T follicular helper cell (primary cell): Measurements from ENCODE around the gene FAIM2.

ENCODE experiments used
- DNase-seq: peaks from one replicate; pipeline ENCODE4 v3.0.0-alpha.2; 2020; ENCODE audit warnings: low read depth

The FAIM2 gene

GRCh38 chr12:49939707-49940106, 36.0 kb upstream of the FAIM2 start:
- no peak for DNase-seq

GRCh38 chr12:49939307-49939706, 35.6 kb upstream of the FAIM2 start:
- no peak for DNase-seq

- no peak for DNase-seq
Measured at GRCh38 chr12:49937639-49938300, 34.1 kb upstream of the FAIM2 start.

- no peak for DNase-seq
Measured at GRCh38 chr12:49936925-49937324, 33.2 kb upstream of the FAIM2 start.

GRCh38 chr12:49934505-49934904, 30.8 kb upstream of the FAIM2 start:
- no peak for DNase-seq

GRCh38 chr12:49933796-49934195, 30.1 kb upstream of the FAIM2 start:
- no peak for DNase-seq

- no peak for DNase-seq
Measured at GRCh38 chr12:49932533-49933130, 28.9 kb upstream of the FAIM2 start.

GRCh38 chr12:49932023-49932422, 28.3 kb upstream of the FAIM2 start:
- no peak for DNase-seq

- DNase-seq: no peak
Measured at GRCh38 chr12:49930515-49931288, 27.0 kb upstream of the FAIM2 start.

GRCh38 chr12:49929581-49929980, 25.9 kb upstream of the FAIM2 start:
- no peak for DNase-seq

GRCh38 chr12:49928471-49928870, 24.8 kb upstream of the FAIM2 start:
- no peak for DNase-seq

DNA sequence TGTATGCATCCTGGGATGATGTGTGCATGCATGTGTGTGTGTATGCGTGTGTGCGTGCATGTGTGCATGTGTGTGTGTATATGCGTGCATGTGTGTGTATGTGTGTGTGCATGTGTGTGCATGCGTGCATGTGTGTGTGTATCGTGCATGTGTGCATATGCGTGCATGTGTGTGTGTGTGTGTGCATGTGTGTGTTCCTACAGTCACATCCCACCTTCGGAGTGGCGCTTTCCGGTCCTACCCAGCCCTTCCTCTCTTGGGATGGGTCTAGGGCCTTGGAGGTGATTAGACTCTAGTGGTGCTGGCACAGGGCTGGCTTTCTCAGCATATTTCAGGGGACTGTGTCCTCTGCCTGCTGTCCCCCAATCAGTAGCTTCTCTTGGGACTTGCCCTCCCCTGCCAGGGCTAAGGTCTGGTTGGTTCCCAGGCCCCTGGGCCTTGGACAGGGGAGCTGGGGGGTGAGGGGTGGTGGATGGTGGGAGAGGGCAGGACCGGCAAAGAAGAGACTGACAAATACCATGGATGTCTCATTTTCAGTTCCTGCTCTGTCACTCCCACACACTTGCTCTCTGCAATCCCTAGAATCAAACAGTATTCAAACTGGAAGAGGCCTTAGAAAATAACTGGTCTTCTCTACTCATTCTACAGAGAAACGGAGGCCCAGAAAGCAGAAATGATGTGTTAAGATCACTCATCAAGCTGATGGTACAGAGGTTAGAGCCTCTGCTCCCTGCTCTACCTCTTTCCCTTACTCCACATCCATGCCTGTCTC, 21.9 kb upstream of the FAIM2 start:
- DNase-seq: no peak

- no peak for DNase-seq
Measured at GRCh38 chr12:49924628-49925246, 21.0 kb upstream of the FAIM2 start.

DNA sequence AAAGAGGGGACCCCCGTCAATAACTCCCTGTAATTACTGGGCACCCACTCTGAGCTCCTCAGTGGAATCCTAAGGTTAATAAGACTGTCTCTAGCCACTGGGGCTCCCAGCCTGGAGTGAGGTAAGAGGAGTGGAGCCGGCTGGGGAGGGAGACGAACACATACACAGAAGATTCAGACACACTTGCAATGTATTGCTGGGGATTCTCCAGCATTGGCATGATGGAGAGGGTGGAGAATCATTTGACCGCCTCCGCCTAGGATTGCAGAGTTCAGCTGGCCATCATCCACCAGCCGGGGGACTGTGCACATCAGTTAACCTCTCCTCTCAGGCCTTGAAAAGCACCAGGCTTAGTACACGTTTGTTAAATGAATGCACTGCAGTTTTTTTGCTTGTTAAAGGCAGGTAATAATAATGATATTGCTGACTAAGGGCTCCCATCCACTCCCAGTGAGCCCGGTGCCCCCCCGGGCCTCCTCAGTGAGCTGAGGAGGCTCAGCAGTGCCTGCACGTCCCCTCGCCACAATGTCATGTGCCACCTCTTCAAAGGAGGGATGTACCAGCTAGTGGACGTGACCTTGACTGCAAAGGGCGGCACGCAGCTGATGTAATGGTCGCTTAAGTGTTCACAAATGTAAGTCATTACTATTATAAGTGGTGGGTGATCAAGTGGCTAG, 20.3 kb upstream of the FAIM2 start:
- no peak for DNase-seq

- no peak for DNase-seq
Measured at GRCh38 chr12:49923035-49923644, 19.4 kb upstream of the FAIM2 start.

DNA sequence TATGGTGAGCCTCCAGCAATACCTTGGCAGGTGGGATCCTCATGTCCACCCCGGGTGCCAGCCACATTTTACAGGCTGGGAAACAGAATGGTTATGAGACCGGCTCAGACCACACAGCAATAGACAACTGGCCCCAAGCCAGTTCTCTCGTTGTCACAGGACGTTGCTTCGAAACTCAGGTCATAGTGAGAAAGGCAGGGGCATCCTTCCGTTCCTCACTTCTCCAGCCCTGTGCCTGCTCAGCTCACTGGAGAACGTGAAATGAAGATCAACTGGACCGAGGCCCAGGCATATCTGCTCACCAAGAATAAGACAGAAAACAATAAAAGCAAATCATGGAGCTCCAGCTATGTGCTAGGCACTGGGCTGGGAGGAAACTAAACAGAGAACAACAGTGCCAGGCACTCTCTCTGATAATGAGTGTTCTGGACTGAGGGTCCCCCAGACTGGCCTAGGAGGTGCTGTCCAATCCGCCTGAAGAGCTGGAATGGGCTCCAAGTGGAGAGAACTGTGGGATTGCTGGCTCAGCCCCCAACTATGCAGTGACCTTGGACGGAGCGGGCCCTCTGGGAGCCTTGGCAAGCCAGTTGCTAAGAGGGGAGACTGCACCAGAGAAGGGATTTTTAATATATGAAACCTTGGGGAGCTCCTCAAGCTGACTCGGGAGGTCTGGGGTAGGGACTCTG, 18.8 kb upstream of the FAIM2 start:
- no peak for DNase-seq

- no peak for DNase-seq
Measured at GRCh38 chr12:49921936-49922335, 18.2 kb upstream of the FAIM2 start.

- DNase-seq: no peak
Measured at GRCh38 chr12:49921299-49921698, 17.6 kb upstream of the FAIM2 start.

GRCh38 chr12:49920915-49921286, 17.2 kb upstream of the FAIM2 start:
- no peak for DNase-seq

DNA sequence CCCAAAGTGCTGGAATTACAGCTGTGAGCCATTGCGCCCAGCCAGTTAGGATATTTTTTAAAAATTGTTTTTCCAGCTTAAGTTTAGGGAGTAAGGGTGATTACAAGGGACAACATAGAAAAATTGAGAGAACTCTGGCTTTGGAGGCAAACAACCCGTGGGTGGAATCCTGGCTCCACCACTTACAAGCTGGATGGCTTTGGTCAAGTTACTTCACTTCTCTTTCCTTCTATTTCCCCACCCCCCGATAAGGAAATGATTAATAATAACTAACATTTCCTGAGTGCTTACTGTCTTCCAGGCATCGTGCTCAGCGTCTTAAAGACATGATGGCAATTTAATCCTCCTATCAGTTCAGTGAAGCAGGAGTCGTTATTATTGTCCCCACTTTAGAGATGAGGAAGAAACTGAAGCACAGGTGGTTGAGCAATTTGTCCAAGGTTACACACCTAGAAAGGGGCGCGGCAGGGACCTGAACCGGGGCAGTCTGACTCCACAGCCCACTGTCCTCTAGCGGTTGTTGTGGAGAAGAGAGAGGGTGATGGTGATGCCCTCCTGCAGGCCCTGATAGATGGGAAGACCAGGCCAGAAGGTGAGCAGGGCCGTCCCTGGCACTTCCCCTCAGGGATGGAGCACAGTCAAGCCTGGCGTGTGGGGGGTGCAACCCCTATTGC, 16.7 kb upstream of the FAIM2 start:
- no peak for DNase-seq
